Endometrium (tissue), 2 donors: Measurements from ENCODE around the gene TRAF3IP1.
"Not testable (repeated sequence)": the region's sequence is repeated elsewhere in the genome, so short reads cannot be mapped to it uniquely, and the experiment has no call there.

Experiments
- FAIRE-seq: peaks from 2 replicates; lab custom pipeline; 2012; peaks lifted over from hg19 to GRCh38; lab: Jason Lieb, UNC
- donor health status: control.
- donor health status: control.

TRAF3IP1 gene

DNA sequence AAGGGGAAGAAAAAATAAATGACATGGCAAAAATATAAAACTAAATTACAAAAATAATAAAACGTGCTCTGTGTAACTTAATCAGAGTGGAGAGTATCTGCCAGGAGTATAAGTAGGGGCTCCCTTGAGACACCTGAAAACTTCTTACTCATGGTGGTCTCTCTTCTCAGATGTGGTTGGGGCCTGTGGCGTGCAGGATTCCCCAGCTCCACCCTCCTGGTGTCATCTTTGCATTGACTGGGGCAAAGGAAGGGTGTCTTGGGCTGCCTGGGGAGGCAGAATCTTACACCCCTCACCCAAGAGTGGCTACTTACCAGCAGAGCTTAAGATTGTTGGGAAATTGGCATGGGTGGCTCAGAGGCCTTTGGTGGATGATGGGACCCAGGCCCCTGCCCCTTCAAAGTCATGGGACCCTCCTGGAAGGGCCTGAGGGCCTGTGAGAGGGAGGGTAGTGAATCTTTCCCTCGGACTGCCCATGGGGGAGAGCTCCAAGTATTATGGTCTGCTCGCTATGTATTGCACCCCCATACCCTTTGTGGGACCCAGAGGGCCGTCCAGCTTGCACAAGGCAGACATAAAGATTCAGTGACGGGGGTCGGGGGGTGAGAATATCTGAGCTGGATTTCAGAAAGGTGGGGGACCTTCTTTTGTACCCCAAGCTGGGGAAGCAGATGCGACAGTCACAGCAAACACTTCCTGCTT lies 6.9 kb upstream of the TRAF3IP1 start:
- FAIRE-seq: no peak

DNA sequence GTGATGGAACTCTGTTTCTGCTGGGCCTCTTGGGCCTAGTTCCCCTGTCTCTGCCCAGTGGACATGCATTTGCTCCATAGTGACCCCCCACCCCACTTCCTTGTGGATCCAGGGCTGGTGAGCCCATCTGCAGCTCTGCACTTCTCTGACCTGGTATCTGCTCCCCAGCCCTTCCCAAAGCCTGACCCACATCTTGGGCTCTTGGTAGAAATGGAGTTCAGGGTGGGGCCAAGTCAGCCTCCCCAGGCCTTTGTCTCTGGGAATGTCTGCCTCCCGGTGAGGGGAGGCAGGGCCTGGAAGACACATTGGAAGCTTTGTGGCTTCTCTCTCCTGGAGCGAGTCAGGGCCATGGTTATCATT lies 6.3 kb upstream of the TRAF3IP1 start:
- no peak for FAIRE-seq

DNA sequence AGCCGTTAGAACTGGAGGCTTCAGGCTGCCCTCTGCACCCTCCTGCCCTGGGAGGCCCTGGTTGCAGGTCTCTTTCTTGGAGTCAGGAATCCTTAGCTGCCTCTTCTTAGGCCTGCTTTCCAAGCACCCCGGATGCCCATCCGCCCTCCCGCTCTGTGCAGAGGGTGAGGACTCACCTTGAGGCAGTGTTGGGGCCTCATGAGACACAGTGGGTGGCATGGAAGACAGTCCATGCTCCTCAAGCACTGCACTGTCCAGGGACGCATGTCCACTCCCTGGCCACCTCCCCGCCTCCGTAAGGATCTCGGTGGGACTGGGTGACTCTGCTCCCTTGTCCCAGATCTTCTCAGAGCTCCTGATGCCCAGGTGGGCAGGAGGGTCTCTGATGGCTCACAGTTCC lies 5.7 kb upstream of the TRAF3IP1 start:
- FAIRE-seq: no peak

DNA sequence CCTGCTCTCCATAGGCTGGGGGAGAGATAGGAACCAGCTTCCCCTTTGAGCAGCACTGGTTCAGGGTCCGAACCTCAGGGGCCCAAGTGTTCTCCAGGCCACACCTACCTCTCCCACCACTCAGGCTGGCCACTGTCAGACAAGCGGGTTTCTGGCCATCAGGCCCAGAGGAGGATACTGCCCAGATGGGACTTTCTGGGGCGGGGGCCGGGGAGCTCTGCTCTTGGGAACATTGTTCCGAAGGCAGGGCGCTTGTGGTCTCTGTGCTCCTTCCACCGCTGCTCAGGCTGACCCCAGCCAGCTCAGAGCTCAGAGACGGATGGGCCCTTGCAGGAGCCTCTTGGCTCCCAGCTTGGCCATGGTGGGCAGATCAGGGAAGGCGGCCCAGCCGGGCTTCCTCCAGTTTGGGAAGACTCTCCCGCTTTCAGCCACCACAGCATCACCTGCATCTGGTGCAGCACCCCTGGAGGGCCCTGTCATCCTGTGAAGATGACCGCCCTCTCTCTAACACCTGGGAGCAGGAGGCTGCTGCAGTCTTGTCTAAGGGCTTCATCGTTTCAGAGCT lies 5.2 kb upstream of the TRAF3IP1 start:
- FAIRE-seq: no peak

DNA sequence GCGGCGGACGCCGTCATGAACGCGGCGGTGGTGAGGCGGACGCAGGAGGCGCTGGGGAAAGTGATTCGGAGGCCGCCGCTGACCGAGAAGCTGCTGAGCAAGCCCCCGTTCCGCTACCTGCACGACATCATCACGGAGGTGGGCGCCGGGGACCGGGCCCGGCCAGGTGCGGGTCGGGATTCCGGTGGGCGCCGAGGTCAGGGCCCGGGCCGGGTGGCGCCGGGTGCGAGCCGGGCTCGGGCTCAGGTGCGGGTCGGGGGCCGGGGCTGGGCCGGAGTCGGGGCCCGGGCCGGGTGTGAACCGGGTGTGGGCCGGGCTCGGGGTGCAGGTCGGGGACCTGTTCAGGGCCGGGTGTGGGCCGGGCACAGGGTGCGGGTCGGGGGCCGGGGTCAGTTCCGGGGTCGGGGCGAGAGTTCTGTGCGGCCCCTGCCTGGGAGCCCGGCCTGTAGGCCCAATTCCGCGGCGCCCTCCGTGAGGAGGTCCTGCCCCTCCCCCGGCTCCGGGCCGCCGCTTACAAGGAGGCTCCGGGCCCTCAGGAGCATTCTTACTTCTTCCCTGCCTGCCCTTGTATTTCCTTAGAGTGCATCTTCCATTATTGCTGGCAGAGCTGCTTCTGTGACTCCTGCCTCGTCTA lies 447 bp downstream of the TRAF3IP1 start:
- FAIRE-seq: no peak

DNA sequence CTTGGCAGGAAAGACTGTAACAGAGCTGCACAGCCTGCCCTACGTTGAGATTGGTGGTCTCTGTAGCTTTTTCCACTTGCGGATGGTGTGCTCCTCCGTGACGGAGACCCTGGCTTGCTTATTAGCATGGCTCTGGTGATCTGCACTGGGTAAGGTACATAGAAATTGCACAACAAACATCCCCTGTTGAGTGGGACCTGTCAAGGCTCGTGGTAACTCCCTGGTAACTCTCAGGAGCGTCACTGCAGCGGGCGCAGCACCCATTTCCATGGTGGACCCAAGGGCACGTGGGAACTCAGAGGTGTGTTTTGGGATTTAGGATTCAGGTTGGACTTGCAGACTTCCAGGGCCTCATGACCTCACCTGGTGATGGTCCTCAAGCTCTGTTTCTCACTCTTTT lies 1.1 kb downstream of the TRAF3IP1 start:
- FAIRE-seq: no peak

DNA sequence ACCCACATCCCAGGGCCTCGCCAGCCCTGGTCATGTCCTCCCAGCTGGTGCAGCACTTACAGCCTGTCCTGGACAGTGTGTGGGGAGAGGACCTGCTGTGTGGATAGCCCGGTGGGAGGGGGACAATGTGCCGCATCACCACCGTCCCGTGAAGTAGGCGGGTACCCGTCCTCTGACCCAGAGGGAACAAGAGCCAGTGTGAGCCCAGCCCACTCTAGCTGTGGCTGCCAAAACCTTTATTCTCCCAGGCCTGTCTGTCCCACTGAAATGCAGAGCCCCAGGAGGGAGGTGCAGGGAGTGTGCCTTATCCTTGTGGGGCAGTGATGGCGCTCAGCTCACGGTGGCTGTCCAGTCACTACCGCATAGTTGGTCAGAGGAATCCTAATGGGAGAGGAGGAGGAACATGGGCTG lies 1.7 kb downstream of the TRAF3IP1 start:
- no peak for FAIRE-seq

DNA sequence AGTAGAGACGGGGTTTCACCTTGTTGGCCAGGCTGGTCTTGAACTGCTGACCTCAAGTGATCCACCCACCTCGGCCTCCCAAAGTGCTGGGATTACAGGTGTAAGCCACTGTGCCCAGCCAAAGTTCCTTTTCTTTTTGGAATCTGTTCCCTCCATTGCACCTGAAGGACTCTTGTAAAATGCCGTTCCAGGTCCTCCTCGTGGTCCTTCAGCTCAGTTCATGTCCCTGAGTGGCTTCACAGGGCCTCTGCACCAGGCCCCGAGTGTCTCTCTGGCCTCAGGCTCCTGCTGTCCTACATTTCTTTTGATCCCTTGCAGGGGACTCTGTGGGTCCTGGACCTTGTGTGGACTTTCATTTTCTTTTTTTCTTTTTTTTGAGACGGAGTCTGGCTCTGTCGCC lies 3.9 kb downstream of the TRAF3IP1 start:
- not testable (repeated sequence) for FAIRE-seq

DNA sequence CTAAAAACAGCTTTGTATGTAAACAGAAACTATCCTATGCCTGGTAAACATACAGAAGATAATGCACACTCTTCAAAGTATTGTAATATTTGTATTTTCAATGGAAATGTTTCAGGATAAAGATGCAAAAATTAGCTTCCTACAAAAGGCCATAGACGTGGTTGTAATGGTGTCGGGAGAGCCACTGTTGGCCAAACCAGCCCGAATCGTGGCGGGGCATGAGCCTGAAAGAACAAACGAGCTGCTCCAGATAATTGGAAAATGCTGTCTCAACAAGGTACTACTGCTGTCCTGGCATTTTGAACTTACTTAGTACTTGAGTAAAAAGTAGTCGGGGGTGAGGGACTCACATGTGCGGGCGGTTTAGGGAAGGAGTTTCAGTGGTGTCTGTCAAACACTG lies 5.4 kb downstream of the TRAF3IP1 start:
- FAIRE-seq: no peak

DNA sequence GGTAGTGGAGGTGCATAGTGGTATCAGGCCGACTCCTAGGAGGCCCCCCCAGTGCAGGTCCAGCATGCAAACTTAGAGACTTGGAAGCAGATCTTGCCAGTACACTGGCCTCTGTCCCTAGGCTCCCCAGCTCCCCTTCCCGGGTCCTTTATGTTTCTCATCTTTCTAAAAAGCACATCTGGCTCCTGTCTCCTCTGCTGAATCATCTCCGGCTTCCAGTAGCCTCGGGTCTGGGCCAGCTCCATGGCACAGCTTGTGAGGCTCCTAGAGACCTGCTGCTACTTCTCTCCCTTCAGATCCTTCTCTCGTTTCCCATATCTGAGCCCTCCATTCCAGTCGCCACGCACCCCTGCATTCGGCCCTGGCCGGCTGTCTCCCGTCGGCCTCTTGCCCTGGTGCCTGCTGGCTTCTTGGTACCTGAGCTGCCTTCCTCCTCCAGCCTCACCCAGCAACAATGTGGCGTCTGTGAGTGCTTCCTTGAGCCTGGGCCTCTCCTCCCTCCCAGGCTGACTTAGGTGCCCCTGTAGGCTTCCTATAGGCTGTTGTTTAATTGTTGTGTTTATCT lies 6.6 kb downstream of the TRAF3IP1 start:
- no peak for FAIRE-seq

DNA sequence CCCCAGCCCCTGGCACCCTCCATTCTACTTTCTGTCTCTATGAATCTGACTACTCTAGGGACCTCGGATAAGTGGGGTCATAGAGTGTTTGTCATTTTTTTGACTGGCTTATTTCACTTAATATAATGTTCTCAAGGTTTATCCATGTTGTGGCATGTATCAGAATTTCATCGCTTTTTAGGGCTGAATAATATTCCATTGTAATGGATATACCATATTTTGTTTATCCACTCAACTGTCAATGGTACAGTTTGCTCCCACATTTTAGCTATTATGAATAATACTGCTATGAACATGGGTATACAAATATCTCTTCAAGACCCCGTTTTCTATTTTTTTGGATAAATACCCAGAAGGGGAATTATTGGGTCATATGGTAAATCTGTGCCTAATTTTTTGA lies 7.4 kb downstream of the TRAF3IP1 start:
- FAIRE-seq: no peak

DNA sequence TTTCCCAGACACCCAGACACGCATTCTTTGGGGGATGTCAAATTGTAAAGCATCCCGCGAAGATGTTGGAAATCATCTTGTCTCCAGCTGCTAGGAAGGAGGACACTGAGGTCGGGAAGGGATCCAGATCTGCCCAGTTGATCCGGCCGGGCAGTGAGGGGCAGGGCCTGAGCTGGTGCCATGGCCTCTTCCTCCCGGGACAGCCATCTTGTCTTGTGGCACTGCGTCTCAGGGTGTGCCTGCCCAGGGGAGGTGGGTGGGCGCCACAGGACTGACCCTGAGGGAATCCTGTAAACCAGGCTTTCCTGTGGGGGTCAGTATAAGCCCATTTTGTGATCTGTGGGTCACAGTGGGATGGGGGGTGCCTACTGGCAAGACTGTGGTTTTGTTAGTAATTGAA lies 10.1 kb downstream of the TRAF3IP1 start:
- FAIRE-seq: no peak

DNA sequence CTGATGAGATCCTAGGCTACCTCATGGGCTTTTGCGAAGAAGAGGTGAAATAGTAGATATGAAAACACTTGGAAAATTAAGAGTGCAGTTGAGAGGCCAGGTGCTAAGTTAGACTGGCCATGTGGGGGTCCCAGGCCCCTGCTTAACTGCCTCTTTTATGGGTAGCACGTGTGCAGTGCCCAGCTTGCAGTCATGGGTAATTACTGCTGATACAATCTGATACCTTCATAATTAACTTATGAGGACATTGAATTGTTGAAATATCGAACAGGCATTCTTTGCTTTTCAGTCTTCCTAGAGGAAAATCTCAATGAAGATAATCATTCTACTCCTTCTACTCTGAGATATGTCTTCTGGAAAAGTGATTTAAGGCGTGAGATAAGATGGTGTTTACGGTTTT lies 11.6 kb downstream of the TRAF3IP1 start:
- FAIRE-seq: no peak

DNA sequence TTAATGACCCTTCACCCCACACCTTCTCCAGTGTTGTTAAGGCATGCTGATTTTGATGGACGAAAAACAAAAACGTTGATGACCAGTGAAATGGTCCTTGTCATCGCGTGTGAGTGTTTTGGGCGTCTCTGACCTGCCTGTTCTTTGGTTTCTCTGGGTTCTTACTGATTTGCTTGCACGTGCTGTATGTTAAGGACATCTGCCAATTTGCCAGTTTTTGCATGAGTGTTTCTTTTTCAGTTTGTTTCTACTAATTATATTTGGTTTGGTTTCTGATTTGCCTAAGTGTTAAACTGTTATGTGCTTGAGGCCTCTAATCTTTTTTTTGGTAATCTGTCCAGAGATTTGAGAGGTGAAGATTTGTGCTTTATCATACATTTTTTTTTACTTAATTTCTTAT lies 14.6 kb downstream of the TRAF3IP1 start:
- no peak for FAIRE-seq

DNA sequence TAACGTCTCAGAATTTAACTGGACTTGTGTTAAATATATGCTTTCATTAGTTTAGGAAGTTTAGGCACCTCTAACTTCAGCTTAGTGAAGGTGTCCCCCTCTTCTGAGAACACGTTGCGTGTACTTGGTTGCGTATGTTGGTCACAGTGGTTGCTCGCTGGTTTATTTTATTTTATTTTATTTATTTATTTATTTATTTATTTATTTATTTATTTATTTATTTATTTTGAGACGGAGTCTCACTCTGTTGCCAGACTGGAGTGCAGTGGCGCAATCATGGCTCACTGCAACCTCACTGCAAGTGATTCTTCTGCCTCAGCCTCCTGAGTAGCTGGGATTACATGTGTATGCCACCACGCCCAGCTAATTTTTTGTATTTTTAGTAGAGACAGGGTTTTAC lies 15.3 kb downstream of the TRAF3IP1 start:
- not testable (repeated sequence) for FAIRE-seq

DNA sequence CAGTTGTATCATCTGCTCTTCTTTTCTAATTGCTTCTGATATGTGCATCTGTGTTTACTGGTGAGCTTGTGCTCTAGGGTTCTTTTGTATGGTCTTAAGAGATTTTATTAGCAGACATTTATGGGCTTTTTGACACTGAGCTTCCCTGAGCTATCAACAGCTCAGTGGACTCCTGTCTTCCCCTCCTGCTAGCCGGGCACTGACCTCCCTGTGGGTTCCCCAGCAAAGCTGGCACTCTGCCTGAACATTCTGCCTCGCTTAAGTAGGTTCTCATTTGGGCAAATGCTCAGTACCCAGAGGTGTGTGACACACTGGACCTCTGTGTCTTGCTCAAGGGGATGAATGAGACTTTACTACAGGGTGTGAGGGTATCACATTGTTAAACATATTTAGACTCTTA lies 15.8 kb downstream of the TRAF3IP1 start:
- FAIRE-seq: no peak

DNA sequence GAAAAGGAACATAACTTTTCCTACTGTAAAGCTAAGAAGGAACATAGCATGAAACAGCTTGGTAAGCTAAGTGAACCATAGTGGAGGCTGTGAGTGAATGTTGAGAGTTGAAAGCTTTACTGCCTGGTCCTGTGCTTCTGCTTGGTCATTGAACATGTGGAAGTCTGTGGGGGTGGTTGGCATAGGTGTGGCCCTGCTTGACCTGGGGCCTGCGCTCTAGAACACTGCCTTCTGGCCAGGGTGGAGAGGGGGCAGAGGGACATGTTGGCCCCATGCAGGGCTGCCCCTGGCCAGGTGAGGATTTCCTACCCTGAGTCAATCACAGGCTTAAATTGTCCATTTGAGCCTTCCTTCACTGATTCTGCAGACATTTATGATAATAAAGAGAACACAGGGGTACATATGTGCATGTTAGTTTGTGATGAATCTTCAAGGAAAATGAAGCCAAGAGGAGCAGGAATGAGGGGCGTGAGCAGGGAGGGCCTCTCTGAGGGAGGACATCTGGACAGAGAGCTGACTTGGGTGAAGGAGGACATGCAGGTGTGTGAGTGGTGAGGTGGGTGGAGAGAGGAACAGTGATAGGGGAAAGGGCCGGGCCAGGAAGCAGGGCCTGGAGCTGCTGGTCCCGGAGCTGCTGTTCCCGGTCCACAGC lies 16.6 kb downstream of the TRAF3IP1 start:
- FAIRE-seq: no peak

DNA sequence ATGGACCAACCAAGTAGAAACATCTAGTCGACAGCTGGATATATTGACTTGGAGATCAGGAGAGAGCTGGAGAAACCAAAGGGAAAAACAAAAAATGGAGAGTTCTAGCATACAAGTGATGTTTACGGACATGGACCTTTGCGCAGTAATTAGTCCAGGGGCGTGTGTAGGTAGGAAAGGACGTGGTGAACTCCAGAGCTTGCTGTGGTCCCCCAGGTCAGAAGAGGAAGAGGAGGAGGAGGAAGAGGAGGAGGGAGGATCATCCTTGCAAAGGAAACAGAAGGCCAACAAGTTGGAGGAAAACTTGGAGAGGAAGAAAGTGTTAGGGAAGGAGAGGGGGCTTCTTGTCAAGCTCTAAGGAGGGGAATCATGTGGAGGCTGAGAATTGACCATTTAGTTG lies 17.5 kb downstream of the TRAF3IP1 start:
- FAIRE-seq: no peak

DNA sequence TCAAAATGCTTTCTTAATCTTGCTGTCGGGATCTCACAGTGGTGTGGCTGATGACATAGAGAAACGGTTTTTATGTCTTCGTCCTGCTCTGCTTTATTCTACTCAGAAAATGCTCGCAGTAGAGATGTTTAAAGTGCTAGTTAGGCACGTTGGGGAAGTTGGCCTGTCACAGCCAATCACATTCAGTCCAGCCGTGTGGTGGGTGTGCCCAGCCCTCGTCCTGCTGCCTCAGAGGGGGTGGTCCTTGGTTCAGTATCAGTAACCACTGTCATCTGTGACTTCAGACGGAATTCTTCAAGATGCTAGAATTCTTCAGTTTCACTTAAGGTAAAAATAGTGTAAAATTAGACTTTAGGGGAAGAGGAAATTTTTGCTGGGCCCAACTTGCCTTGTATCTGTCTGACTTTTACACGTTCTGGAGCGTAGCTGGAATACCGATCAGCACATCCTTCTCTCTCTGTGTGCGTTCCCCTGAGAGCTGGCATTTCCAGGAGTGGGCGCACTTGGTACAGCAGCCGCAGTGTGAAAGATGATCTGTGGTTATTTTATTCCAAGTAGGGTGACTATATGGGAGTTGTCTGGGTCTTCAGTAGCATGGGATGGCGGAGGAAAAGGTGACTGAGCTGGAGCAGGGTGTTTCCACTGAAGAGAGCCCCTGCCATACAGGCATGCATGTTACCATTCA lies 18.5 kb downstream of the TRAF3IP1 start:
- FAIRE-seq: no peak

DNA sequence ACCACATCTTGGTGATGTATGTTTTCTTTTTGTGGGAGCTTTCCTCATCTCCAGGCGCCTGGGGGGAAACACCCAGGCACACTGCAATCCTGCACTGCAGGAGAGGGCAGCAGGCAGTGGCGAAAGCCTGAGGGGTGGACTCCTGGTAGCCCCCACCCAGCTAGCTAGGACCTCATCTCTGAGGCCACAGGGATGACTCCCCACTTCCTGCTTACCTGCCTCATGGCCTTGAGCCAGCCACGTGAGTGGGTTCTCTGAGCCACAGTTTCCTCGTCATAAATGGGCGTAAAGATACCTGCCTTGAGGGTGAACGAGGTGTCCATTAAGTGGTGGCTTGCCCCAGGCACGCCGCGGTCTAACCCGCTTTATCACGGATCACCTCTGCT lies 19.1 kb downstream of the TRAF3IP1 start:
- FAIRE-seq: no peak

DNA sequence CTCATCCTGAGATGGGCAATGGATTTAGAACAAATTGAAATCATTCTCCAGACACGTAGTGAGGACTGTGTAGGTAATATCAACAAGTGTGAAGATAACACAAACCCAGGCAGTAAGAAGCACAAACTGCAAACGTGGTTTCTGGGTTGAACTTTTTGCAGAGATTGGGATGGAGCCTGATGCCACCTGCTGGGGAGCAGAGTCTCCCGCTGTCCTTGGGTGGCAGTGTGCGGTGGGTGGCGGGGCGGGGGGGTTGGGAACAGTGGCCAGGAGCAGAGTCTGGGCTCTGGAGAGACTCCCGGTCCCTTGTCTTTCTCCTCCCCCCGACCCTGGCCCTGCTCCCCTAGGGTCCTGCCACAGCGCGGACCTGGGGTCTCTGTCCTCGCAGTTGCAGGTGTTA lies 19.5 kb downstream of the TRAF3IP1 start:
- no peak for FAIRE-seq

DNA sequence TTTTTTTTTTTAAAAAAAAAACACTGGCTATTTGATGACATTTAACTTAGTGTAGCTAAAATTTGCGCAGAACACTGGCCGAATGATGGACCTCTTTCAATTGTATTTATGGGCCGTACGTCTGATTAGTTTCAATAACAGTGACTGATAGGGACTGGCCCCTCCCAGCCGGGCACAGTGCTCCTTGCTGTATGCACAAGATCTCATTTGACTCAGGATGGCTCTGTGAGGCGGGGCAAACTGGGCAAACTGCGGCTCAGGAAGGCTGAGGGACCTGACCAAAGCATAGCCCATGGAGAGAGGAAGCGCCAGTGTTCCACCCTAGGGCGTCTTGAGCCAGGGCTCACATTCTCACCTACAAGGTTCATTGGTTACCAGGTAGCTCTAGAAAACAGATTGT lies 21.2 kb downstream of the TRAF3IP1 start:
- FAIRE-seq: no peak

DNA sequence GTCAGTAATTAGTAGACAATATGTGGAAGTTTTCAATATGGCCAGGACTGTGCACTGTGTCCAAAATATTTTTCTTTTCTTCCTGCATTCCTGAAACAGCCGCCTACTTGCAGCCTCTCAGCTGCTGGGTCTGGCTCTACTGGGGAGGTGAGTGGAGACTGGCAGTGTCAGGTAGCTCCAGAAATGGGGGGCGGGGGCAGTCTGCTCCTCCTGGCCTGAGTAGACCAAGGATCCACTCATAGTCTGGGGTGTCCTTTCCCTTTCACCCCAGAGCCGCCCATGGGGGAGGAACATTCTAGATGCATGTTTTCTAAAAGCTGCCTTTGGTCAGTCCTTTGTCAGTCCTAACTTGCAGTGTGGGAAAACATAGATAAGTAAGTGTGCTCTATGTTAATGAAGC lies 23.7 kb downstream of the TRAF3IP1 start:
- FAIRE-seq: no peak
